Measurements from ENCODE around the gene GRID1.

The GRID1 gene

DNA sequence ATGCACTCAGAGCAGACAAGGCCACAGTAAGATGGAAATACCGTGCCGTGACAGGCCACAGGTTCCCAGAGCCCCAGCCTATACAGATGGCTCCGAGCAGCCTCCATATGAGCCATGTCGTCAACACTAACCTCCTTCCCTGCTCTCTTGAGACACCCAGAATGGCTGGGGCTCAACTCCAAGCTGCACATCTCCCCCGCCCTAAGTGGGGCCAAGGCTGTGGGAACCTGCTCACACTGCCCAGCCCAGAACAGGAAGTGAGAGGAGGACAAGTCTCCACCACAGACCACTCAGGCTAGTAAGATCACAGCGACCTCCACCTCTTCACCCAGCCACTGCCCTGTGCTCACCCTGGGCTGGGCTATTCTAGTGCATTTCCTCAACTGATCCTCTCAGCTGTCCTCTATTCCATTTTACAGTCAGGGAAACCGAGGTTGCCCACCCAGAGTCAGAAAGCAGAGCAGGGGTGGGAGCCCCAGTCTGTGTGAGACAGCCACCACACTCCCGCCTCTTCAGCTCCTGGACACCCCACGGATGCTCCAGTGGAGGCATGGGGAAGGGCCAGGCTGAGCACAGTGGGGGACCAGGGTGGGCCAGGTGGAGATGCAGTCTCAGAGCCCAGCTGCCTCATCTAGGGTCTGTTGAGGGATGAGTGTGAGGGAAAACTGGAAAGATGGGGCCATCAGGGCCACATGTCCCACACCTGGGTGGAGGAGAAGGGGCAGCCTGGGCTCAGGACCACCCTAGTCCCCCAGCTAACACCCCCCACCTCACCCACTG is 11.6 kb downstream of the GRID1 start:
- DNase-seq (ENCODE audit: low read depth, low spot score), result no peak

DNA sequence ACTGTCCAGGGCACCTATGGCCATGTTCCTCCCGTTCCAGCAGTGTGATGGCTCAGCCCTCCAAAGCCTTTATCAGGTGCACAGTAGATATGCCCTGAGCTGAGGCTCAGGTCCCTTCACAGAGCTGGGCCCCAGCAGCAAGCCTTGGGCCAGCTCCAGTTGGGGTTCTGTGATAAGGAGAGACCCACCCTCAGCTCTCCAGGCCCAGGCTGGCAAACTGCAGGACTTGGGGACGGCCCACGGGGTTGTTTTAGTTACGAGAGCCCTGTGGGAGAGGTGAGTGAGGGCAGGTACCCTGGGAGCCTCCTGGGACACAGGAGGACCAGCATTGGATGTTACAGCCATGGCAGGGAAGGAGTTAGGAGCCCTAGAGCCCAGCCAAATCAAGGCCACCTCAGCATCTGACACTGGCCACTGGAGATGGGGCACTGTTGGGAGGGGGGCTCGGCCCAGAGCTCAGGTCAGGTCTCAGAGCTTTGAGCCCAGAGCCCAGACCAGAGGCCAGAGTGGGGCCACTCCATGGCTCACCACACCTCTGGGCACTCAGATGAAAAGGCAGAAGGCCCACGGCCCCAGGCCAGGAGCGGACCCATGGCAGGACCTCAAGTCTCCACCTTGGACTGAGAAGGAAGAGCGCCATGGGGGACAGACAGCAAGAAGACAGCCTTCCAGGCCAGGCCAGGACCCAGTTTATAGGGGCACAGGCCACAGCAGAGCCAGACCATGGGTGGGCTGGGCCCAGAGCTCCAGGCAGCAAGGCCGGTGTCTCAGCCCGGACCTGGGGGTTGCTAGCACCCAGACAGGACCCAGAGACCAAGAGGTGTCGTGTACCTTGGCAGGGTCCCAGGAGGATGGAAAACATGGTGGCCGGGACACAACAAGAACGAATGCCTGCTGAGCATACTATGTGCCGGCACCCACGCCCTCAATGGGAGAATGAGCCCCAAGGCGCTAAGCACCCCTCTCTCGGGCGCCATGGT is 12.8 kb downstream of the GRID1 start:
- DNase-seq (ENCODE audit: low read depth, low spot score), result no peak

DNA sequence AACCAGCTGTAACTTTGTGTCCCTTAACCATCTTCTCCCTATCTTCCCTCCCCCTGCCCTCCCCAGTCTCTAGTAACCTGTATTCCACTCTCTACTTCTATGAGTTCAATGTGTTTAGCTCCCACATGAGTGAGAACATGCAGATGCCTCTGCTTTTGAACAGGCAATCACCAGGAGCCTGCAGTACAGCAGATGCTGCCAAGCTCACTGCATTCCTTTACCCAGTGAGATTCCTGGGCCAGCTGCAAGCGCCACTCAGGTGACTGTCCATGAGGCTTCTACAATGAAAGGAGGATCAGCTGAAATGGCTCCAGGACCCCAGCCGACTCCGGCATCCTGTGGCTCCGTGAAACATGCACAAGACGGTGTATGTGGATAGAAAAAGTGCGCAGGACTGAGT is 15.7 kb downstream of the GRID1 start:
- no peak for DNase-seq (ENCODE audit: low read depth, low spot score)

DNA sequence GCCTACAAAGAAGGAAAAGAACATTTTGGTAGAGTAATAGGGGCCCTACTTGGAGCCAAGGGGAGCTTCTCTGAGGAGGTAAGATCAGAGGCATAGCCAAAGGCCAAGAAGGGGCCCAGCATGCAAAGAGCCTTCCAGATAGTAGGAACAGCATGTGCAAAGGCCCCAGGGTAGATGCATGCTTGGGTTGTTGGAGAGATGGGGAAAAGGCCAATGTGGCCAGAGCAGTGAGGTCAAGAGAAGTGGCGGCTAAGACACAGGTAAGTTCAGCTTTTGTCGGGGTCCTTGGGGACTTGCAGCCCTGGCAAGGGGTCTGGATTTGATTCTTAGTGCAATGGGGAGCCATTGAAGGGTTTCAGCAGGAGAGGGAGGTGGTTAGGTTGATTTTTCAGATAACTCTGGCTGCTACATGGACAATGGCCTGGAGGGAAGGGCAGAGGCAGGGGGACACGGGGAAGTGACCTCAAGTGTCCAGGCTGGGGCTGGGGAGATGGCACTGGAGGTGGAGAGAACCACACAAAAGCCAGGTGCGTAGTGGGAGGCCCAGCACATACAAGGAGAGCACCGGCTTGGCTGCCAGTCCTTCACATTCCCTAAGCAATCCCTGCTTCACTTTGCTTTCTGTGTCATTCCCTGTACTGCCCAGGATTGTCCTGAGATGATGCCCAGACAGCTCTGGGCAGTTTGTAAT is 16.5 kb downstream of the GRID1 start:
- no peak for DNase-seq (ENCODE audit: low read depth, low spot score)

DNA sequence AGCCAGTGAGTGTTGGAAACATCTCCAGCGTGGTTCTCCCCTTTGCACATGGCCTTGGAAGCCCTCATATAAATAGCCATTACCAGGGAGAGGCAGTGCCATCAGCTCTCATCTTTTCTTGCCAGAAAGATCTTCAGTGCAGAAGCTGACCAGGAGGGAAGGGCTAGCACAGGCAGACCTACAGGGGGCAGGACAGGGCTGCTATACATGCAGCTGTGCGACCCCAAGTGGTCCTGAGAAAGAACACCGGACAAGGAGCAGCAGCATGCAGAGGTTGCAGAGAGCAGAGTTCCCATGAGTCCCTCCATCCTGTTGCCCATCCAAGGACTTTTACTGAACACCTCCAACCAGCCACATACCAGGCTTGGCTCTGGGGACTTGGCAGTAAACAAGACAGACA is 17.1 kb downstream of the GRID1 start:
- no peak for DNase-seq (ENCODE audit: low read depth, low spot score)

DNA sequence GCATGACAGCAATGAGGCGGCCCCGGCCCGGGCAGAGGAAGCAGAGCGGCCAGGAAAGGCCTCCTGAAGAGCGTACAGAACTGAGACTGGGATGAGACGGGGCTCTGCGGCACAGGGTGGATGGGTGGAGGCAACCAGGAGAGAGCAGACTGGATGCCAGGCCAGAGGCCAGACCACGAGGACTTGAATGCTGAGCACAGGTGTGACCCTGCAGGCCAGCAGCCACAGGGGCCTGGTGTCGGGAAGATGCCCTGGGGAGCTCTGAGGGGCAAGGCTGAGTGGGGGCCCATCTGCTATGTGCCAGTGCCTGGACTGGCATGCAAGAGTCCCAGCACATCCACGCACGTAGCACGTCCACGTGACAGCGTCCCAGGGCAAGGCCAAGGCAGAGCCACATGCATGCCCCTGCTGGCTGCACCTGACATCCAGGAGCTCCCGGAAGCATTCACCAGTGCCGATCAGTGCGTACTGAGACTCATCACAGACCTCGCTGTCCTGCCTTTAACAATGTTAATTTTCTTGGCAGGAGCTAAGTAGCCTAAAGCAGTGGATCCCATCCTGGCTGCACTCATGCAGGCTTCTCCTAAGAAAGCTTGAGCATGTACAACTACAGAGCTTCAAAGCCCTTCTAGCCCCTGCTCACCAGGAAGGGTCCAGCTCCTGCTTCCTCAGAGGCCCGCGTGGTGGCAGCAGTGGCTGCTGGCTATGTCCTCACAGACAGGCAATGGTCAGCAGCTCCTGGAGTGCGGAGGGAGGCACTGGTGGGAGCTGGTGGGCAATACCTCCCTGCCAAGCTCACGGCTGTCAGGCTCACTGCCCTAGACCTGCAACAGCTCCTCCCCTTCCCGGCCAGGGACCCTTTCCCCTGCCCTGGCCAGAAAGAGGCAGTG is 18.0 kb downstream of the GRID1 start:
- no peak for DNase-seq (ENCODE audit: low read depth, low spot score)

DNA sequence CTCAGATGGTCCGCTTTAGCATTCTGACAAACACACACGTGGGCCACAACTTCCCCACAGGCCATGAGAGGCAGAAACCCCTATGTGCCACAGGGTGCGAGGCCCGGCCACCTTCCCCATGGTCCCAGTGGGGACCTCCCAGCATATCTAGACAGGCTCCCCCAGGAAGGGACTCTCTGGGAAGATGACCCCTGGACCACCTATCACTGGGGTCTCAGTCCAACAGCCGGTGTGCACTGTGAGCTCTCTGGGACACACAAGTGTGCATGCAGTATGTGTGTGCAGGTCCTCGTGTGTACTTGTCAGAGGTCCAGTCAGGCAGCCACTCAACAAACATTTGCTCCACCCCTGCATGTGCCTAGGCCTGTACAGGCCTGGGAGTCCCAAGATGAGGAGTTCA is 18.7 kb downstream of the GRID1 start:
- no peak for DNase-seq (ENCODE audit: low read depth, low spot score)

DNA sequence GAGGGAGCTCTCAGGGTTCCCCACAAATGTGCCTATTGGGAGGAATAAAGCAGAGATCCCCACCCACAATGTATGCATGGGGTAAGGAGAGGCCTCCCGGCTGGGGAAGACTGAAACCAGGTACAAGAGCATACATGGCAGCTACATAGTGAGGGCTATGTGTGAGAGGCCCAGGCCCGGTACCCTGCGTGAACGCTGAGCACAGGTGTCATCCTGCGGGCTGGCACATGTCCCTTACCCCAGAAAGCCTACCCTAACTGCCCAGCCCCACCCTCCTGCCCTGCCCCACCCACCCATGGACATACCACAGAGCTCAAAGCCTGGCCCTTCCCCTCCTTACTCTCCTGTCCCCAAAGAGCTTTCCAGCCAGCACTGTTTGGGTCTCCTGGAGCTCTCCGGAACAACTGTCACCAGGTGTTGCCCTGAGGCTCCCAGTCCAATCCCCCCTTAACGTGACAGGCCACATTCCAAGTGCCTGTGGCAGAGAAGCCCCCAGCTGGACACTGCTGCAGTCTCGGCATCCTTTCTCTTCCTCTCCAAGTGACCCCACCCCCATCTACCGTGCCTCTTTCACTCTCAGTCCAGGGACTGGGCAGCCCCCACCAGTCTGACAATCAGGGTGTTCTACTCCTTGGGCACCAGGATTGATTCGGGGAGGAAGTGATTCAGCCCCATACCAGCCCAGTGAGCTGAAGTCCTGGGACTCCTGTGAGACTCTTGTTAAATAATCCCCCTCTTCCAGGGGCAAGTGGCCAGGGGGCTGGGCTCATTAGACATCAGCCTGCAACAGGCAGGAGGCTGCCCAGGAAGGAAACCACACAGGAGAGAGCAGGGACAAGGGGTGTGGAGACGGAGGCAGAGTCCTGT is 19.6 kb downstream of the GRID1 start:
- DNase-seq (ENCODE audit: low read depth, low spot score), result no peak

DNA sequence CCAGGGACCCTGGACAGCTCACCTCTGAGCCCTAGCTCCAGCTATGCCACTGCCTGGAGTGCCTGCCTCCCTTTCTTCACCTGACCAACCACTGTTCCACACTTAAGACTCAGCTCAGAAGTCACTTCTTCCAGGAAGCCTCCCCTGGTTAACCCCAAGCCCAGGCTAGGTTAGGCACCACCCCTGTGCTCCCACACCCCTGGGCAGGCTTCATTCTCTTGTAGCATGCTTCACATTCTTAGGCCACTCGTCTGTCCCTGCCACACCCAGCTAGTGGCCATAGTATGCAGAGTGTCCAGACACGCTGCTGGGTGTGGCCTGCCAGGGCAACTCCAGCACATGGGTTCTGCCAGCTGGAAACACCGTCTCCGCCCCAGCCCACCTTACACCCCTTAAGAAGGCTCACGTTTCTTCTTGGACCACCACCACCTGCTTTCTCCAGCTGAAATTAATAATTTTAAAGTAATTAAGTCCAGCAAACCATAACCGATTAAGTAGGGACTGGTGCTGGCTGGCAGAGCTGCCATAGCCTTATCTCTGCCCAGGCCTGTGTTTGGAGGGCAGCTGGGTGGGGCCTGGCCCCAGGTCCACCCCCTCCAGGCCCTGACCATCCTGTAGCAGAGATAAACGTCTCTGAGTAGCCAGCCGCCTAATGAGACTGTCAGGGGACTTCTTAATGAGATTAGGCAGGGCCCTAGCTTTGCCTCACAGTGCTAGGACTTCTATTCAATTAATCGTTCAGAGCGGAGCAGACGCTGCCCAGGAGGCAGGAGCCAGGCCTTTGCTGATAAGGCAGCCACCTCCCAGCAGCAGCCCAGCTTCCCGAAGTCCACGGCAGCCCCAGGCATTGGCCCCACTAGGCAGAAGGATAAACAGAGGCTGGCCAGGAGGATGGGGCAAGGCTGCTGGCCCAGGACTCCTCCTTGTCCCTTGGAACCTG is 20.5 kb downstream of the GRID1 start:
- DNase-seq (ENCODE audit: low read depth, low spot score), result no peak

DNA sequence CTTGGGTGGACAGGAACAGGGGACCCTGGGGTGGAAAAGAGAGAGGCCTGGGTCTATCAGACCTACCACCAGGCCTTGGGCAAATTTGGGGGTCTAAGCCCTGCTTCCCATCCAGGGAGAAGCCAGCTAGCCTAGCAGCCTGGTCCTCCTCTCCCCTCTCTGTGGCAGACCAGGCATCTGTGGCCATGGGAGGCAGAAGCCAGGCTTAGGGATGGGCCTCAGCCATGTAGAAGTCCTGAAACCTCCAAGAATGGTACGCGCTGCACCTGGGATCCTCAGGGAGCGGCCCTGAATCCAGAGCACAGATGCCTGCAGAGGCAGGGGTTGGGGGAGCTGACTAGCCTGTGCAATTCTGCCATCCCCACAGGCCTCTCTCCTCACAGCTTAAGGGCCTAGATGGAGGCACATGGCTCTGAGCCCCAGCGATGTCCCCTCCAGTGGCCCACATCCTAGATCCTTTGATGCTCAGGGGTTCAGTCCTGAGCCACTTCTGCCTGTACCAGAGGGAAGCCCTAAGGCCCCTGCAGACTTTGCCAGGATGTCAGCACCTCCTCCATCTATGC is 21.2 kb downstream of the GRID1 start:
- no peak for DNase-seq (ENCODE audit: low read depth, low spot score)

DNA sequence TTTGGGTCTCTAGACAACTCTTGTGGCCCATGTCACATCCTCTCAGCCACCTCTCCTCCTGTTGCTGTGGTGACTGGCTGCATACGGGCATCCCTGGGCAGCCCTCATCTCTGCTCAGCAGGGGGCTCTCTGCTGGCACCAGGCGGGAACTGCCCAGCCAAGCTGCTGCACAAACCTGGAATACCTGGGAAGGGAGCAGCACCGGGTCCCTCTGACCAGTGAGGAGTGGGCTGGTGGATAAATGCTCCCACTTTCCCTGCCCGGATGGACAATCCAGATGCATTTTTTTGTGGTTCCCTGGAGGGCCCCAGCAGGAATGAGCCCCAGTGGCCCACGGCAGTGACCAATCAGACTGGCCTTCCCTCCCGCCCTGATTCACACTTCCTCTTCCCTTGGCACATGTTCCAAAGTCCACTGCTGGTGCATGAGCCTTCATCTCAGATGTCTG is 21.9 kb downstream of the GRID1 start:
- no peak for DNase-seq (ENCODE audit: low read depth, low spot score)

DNA sequence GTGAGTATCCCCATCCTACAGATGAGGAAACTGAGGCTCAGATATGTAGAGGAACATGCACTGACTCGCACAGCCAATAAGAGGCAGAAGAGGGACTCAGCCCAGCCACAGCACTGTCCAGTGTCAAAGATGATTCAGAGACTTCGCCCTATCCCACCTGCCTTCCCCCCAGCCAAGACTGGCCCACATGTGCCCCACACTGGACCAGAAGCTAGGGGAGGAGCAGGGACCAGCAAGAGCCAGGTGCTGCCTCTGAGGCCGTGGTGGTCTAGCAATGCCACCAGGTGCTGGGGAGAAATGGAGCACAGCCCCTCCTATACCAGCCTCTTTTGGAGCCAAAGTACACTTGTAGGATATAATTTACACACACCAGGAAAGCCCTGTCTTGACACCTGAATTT is 22.3 kb downstream of the GRID1 start:
- DNase-seq (ENCODE audit: low read depth, low spot score), result no peak

DNA sequence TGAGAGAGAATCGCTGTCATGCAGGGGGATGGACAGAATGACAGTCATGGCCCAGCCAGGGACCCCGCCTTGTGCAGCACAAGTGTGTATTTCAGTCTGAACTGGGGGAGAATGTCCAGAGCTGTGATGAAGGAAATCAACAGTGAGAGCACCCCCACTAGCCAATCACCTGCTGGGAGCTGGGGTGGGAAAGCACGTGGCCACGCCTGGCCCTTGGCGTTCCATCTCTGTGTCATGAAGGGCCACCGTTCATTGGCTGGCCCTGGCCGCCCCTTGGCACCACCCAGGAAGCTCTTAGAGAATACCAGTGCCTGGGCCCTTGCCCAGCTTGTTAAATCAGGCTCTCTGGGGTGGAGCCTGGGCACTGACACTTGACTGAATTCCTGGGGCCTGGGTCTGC is 22.8 kb downstream of the GRID1 start:
- DNase-seq (ENCODE audit: low read depth, low spot score), result no peak

DNA sequence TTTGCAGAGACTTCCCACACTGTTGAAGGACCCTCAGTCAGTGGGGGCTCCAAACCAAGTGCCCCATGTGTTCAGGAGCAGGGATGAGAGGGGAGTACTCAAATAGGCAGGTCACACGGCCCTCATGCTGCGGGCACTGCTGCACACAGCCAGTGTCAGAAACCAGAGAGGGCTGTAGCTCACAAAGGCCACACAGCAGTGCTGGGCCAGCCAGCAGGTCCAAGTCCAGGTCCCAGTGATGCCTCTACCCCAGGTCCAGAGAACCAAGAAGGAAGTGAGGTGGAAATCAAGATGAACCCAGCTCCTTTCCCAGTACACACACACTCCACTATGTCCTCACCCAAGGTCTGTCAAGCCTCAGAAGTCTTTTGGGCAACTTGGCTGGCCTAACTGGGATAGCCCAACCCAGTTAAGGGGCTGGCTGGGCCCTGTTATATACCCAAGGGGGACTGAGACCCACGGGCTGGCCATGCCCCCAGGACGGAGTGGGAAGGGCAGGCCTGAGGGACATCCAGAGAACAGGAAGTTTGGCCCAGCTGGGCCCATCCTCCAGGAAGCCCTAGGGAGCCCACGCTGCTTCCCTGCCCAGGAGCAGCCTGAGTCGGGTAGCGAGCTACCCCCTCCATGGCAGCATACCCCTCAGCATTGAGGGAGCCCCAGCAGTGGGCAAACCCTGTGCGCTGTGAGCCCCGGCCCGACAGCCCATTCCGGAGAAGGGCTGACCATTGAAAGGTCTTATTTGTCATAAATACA is 24.3 kb downstream of the GRID1 start:
- no peak for DNase-seq (ENCODE audit: low read depth, low spot score)

DNA sequence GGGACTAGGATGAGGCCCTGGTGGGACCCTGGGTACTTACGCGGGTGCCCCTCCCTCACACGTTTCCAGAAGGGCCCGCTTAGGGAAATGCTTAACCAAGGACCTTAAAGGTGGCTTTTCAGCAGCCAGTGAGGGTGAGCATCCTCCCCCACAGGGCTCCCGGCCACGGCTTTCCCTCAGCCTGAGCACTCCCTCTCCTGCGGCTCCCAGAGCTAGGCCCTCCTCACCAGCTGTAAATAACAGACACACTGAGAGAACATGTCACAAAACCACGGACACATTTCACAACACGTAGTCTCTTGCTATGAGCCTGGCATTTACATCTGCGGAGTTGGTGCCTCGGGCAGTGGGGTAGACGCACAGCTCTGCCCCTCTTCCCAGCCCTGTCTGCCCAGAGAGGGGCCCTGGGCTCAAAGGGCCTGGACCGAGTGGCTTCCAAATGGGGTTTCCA is 25.2 kb downstream of the GRID1 start:
- DNase-seq (ENCODE audit: low read depth, low spot score), result no peak

DNA sequence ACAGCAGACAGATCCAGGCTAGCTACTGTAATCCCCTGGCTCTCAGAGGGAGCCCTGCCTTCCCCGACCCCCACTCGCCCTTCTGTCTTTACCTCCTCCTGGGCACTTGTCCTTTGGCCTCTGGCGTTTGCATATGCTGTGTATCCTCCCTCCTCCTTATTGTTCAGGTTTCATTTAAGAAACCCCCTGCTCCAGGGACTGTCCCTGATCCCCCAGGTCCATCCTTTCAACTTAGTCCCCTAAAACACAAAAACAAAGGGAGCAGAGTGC is 25.7 kb downstream of the GRID1 start:
- DNase-seq (ENCODE audit: low read depth, low spot score), result no peak

DNA sequence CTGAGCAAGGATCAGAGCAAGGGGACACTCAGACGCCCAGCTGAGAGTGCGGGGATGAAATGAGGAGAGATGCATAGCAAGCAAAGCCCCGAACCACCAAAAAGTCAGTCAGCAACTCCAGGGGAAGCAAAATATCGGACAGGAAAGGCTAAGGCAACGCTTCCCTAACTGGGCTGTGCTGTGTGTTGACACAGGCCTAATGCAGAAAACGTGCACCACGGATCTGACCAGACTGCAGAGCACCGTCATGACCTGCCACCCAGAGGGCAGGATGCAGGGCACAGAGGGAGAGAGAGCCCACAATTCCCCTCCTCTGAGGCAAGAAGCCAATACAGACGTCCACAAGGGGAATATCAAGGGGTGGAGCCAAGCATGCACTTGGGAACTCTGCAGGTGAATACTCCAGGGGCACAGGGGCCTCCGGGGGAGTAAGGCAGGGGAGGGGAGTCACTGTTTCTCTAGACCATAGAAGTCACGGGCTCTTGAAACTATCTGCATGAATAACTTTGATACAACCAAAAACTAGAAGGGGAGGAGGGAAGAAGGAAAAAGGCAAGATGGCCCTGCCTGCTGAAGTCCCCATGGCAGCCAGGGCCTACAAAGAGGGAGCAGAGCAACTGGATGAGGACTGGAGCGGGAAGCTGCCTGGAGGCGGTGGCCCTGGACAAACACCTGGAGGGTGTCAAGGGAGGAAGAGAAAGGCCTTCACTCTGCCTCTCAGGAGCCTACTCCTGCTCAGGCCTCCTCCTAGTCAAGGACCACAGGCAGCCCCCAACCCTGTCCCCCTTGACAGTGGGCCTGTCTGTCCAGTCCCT is 26.2 kb downstream of the GRID1 start:
- DNase-seq (ENCODE audit: low read depth, low spot score), result no peak

Data from brain pericyte (primary cell).